SU-DHL-6 (cell line): Measurements from ENCODE around the gene SIX5.

Experiments
- CTCF ChIP-seq: fragments of 200-600 bp; sonication (generic); IDR thresholded peaks from one replicate; pipeline ENCODE4 v1.5.1; 2017; ENCODE audit warnings: antibody characterized with exemption, mild to moderate bottlenecking, low read length, moderate library complexity; ENCODE audit not compliant: insufficient read depth, poor library complexity, severe bottlenecking
- EZH2phosphoT487 ChIP-seq: fragments of 200-600 bp; sonication (generic), shearing (Covaris generic); conservative IDR thresholded peaks from 2 replicates; pipeline ENCODE4 v1.6.1; 2018; ENCODE audit warnings: mild to moderate bottlenecking, antibody characterized with exemption, low read length, moderate library complexity, mixed read lengths

- TF ChIP-seq CTCF (no peak), EZH2phosphoT487 (no peak)
These were observed 23.4 kb downstream of the SIX5 start for GRCh38 chr19:45745606-45746005.
